GM19328 (cell line): ENCODE measurements around the gene RSAD2.

ENCODE experiments used
- ATAC-seq: cut with Tn5 transposase; IDR thresholded peaks from one replicate; pipeline ENCODE4 v1.9.1; 2021; ENCODE audit warnings: mild to moderate bottlenecking, moderate library complexity; ENCODE audit not compliant: unreplicated experiment

Gene RSAD2

GRCh38 chr2:6864231-6864754, 13.3 kb upstream of the RSAD2 start:
- no peak for ATAC-seq

DNA sequence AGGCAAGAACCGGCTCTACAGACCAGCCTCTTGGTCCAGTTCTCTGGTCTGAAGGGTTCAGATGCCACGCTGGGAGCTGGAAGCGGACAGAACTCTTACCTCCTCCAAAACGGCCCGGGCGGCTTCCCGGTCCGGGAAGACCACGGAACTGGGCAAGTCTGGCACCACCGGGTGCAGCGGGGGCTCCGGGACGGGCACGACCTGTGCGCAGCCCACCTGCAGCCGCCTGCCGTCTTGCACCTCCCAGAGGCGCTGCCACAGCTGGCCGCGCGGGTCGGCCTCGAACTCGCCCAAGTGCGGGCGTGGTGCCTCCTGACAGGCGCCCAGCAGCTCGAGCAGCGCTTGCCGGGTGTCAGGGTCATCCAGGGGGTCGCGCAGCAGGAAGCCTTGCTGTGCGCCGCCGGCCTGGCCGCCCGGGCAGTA, 12.6 kb upstream of the RSAD2 start:
- ATAC-seq: peak; percentile 26

GRCh38 chr2:6865346-6866274, 12.0 kb upstream of the RSAD2 start, which contains the start of gene CMPK2:
CMPK2 (minus strand) TSS chr2:6865907; CDS start chr2:6865696, 211 bp downstream.
- peak; percentile 71 for ATAC-seq

DNA sequence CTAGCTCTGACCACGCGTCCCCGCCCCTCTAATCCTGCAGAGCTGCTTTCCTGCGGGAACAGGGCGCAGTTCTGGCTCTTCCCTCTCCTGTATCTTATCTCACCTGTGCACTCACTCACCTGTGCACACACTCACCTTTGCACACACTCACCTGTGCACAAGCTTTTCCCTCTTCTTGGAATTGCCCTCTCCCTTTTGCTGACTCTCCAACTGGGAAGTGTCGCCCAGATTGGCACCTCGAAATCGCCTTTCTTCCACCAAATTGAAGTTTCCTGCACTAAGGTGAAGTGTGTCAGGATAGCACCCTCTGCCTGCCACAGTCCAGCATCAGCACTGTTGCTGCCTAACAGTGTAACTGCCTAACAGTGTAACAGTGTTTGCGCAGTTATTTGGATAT, 11.3 kb upstream of the RSAD2 start:
- ATAC-seq: peak; percentile 33

DNA sequence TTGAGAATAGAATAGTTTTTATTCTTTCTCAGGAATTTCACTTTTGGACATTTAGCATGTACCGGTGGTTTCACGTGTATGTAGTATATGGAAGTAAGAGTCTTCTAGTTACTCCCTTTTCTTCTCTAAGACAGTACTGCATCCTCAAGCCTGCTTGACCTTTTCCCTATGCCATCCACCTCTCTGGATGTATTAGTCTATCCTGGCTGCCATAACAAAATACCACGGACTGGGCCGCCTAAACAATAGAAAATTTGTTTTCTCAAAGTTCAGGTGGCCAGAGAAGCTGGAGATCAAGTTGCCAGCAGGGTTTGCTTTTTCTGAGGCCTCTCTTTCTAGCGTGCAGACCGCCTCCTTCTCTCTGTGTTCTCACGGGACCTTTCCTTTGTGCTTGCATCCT, 10.6 kb upstream of the RSAD2 start:
- no peak for ATAC-seq

DNA sequence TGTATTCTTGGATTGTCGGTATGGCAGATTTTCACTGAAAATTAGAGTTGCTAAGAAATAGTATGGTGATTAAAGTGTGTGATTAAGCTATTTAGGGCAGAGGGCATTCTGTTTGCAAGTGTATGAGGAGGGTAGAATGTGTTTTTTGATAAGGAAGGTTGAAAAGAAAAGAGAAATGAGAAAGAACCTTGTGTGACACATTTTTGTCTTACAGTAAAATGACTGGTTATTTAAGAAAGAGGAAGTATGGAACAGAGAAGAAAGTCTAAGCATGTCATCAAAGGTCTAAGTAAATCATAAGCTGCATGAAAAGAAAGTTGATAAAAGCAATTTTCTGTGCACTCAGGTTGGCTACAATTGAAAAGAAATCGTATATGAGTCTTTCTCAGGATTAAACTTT, 5.2 kb upstream of the RSAD2 start:
- ATAC-seq: no peak

- ATAC-seq: no peak
Observed at GRCh38 chr2:6874032-6874431, 3.5 kb upstream of the RSAD2 start.

GRCh38 chr2:6876309-6876708, 1.3 kb upstream of the RSAD2 start:
- no peak for ATAC-seq

DNA sequence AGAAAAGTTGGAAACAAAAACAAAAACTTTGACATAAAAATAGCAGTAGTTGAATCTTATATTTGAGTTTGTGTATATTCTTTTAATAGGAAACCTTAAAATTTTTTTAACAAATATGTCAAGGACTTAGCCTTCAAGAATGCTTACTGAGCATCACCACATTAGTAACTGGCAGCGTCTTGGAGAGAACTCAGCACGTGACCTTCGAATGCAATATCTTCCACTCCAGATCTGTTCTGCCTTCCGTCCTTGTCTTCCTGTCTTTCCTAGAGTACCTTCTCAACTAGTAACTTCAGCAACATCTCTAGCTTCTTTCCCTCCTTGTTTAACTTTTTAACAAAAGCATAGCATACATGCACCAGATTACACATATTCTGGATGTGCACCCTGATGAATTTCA, 972 bp downstream of the RSAD2 start:
- ATAC-seq: no peak

GRCh38 chr2:6879011-6879410, 1.4 kb downstream of the RSAD2 start:
- ATAC-seq: no peak

DNA sequence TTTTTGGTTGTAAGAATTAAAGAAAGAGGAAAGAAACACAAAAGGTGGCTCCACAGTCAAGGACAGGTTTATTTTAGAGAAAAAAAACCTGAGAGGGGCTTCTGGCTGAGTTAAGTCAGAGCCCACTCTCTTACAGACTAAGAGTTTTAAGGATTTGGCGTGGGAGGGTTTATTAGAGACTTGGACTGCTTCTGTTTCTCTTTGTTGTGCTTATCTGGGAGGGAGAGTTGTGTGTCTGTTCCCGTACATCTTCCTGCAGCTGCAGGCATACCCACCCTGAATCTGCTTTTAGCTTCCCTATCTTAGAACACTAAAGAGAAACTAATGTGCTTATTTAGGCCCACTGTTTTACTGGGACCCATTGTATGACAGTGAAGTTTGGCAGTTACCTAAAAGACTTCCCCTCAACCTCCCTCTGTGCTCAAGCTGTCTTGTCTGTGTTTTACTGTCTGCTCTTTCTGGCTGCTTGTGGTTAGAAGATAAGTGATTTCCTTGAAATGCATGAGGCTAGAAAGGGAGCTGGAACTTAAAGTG, 2.7 kb downstream of the RSAD2 start:
- ATAC-seq: no peak

DNA sequence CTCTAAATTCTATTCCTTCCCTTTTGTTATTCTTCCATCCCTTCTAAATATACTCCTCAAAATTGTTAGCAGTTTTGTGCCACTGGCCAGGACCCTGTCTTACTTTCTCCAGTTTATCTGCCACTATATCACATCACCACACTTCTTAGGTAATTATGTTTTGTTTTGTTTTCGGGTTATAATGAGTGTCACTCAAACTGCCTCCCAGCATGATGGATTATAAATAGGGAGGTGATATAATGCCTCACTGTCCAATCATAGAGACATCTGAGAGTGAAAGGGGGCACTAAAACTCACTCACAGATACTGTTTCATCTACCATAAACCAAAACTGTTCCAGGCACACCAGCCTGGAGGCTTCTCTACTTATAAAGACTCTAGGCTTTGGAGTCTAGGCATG, 3.5 kb downstream of the RSAD2 start:
- ATAC-seq: no peak

GRCh38 chr2:6881516-6881915, 3.9 kb downstream of the RSAD2 start:
- ATAC-seq: no peak

GRCh38 chr2:6883448-6884122, 6.0 kb downstream of the RSAD2 start:
- ATAC-seq: no peak

- ATAC-seq: no peak
Observed at GRCh38 chr2:6885551-6885950, 8.0 kb downstream of the RSAD2 start.

DNA sequence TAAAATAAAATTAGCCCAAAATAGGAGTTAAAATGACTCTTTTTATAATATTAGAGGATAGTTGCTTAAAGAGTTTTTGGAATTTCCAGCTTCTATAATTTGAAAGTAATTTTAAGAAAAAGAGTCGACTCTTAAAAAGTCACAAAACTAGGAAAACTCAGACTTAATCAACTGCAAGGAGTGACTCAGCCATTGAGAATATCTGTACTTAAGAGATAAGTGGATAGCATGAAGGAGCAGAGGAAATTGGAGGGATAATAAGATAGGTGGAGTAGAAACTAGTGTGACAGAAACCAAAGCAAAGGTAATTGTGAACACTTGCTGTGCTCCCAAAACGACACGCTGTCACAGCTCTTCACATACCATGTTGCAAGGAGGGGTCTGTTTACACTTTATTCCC, 8.4 kb downstream of the RSAD2 start:
- ATAC-seq: no peak

GRCh38 chr2:6887751-6888192, 10.2 kb downstream of the RSAD2 start:
- no peak for ATAC-seq

GRCh38 chr2:6888724-6889123, 11.1 kb downstream of the RSAD2 start:
- no peak for ATAC-seq

GRCh38 chr2:6893876-6894482, 16.4 kb downstream of the RSAD2 start:
- no peak for ATAC-seq

DNA sequence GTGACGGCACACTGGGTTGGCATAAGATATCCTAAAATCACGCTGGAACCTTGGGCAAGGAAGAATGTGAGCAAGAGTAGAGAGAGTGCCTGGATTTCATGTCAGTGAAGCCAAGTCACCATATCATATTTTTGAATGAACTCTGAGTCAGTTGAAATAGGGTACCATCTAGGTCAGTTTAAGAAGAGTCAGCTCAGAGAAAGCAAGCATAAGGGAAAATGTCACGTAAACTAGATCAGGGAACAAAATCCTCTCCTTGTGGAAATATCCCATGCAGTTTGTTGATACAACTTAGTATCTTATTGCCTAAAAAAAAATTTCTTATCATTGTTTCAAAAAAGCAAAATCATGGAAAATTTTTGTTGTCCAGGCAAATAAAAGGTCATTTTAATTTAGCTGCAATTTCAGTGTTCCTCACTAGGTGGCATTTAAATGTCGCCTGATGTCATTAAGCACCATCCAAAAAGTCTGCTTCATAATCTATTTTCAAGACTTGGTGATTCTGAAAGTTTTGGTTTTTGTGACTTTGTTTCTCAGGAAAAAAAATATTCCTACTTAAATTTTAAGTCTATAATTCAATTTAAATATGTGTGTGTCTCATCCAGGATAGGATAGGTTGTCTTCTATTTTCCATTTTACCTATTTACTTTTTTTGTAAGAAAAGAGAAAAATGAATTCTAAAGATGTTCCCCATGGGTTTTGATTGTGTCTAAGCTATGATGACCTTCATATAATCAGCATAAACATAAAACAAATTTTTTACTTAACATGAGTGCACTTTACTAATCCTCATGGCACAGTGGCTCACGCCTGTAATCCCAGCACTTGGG, 19.6 kb downstream of the RSAD2 start:
- ATAC-seq: no peak
